AG09319 (cell line): Measurements from ENCODE around the gene CYTL1.

Experiments used
- DNase-seq: peaks from one replicate; pipeline ENCODE4 v3.0.0-alpha.2; 2010; ENCODE audit warnings: low read depth; ENCODE audit errors: extremely low read depth
- TF ChIP-seq, protein P1 (sequence below): IDR thresholded peaks from 2 replicates; pipeline ENCODE4 v1.5.1; 2011; ENCODE audit warnings: low read depth, mild to moderate bottlenecking, inconsistent platforms, low read length, moderate library complexity

CYTL1 gene

DNA sequence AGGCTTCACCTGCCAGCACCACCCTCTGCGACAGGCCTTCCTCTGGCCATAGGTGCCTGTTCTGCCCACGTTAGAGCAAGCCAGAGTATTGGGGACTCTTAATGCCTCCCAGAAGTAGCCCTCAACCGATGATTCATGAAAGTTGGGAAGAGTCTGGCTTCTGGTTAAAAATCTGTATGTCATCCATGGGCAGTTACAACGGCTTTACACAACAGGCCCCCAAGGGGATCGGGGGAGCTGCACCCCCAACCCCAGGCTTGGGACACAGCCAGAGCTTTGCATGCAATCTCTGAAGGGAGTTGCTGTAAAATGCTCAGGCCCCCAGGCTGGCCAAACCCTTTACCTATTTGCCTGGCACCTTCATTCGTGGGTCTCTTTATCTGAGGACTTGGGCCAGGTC is 5.4 kb upstream of the CYTL1 start:
- TF ChIP-seq, protein P1, sequence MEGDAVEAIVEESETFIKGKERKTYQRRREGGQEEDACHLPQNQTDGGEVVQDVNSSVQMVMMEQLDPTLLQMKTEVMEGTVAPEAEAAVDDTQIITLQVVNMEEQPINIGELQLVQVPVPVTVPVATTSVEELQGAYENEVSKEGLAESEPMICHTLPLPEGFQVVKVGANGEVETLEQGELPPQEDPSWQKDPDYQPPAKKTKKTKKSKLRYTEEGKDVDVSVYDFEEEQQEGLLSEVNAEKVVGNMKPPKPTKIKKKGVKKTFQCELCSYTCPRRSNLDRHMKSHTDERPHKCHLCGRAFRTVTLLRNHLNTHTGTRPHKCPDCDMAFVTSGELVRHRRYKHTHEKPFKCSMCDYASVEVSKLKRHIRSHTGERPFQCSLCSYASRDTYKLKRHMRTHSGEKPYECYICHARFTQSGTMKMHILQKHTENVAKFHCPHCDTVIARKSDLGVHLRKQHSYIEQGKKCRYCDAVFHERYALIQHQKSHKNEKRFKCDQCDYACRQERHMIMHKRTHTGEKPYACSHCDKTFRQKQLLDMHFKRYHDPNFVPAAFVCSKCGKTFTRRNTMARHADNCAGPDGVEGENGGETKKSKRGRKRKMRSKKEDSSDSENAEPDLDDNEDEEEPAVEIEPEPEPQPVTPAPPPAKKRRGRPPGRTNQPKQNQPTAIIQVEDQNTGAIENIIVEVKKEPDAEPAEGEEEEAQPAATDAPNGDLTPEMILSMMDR: no peak
- no peak for DNase-seq

DNA sequence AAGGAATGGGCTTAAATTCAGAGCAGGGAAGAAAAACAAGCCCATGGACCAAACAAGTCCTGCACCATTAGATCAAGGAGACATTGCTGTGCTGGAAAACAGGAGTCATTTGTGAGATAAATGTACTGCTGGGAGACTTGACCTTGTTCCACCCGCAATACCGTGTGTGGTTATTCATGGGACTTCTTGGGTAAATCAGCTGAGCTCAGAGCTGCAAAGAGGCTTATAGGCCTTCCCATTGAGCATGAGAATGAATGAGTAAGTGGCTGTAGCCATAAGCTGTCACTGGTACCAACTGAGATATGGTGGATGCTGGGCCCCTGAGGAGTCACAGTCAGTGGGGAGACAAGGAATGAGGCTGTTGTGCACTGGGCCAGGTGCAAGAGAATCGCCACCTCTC is 2.3 kb upstream of the CYTL1 start:
- TF ChIP-seq, protein P1: no peak
- DNase-seq: no peak

DNA sequence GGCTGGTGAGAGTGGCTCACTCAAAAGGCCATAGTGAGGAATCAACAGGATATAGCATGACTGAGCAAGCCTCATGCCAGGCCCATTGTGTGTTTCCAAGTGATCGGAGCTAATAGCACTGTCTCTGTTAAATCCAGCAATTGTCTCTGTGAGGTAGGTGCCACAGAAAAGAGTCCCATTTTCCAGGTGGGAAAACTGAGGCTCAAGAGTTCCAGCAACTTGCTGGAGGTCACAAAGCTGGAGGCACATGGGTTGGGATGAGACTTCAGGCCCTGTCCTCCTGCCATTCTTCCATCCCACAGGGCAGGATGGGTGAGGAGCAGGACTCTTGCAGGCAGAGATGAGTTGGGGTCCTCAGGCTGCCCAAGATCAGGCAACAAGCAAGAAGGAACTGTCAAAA is 1.1 kb upstream of the CYTL1 start:
- TF ChIP-seq, protein P1: no peak
- no peak for DNase-seq

DNA sequence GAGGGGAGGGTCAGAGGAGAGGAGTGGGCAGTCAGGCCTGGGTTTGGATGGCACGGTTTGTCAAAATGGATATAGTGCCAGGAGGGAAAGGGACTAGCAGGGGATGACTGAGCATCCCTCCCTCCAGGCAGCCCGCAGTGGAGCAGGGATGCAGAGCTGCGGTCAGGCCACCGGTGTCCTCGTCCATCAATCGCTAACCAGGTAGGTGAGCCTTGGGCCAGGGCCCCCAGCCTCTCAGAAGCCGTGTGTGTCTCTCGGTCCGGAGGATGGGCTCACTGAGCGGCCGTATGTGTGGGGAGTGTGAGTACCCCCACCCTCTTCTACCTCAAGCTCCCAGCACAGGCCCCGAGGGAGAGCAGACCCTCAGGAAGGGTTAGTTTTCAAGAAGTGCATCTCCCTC is 538 bp upstream of the CYTL1 start:
- DNase-seq: no peak
- TF ChIP-seq, protein P1: no peak

DNA sequence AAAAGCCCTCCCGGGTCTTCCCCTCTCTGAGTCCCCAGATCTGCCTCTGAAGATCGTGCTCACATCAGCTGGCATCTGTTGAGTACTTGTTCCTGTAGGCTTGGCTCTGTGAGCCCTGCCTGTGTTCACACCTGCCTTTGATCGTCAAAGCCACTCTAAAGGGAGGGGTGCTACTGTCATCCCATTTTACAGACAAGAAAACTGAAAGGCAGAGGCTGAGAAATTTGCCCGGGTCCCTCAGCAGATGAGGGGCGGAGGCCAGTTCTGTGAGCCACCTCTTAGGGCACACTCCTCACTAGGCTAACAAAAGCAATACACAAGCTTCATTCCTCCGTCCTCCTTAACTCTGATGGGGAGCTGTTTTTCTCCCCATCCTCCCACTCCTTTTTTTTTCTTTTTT is 655 bp downstream of the CYTL1 start:
- DNase-seq: no peak
- TF ChIP-seq, protein P1: no peak

- no peak for DNase-seq
These were observed 1.2 kb downstream of the CYTL1 start for GRCh38 chr4:5018096-5018495.

DNA sequence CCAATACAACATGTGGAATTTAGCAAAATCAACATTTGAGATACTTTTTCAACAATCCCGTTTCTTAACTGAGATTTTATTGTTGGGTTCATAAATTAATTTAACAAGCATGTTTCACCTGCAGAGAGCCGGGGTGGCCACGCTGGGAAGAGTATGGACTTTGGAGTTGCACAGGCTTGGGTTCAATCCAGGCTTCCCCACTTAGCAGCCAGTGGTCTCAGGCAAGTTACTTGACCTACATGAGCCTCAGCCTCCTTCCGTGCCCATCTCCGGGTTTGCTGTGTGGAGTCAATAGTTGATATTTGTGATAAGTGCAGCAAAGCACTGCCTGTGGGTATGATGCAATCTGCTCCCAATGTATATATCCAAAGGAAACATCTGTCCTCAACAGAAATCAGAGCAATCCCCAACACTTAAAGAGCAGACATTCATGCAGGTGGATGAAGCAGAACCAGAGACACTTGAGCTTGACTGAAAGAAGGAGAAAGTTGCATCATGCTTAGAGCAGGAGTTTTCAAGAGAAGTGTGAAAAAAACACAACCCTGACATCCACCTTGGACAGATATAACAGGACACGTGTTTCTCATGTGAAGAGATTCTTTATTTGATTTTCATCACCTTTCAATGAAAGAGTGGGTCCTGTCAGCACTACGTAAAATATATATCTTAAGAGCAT is 5.1 kb downstream of the CYTL1 start:
- TF ChIP-seq, protein P1: no peak
- DNase-seq: no peak

More at GRCh38 chr4:5018096-5018495, 1.2 kb downstream of the CYTL1 start:
- TF ChIP-seq, protein P1: no peak; the same call in 1 of the 2 replicates
